Stimulated activated CD4-positive, alpha-beta T cell treated with anti-CD3 and anti-CD28 coated beads, Interleukin-2, amount 100 ng/mL, for 4 hours (primary cell): ENCODE results near the gene DSG4.

Experiments
- DNase-seq: peaks from one replicate; pipeline ENCODE4 v3.0.0-alpha.2; 2020; ENCODE audit warnings: low read depth

DSG4 gene

GRCh38 chr18:31450409-31450808 lies 73.8 kb downstream of the DSG4 start:
- DNase-seq = no peak

GRCh38 chr18:31451625-31452024 lies 75.0 kb downstream of the DSG4 start:
- no peak for DNase-seq

- no peak for DNase-seq
Measured at GRCh38 chr18:31454066-31454708, 77.6 kb downstream of the DSG4 start.
